ENCODE data around the gene EFS. TPM values are rescaled to one million over a fixed set of nuclear protein-coding genes. Genes with fewer than 3 reads are reported as not detected.
"Not testable (repeated sequence)": the region's sequence is repeated elsewhere in the genome, so short reads cannot be mapped to it uniquely, and the experiment has no call there.

The EFS gene
- total and polyA plus RNA-seq, 9 donors, result 10.8 to 44.2 (median 29.2) TPM

DNA sequence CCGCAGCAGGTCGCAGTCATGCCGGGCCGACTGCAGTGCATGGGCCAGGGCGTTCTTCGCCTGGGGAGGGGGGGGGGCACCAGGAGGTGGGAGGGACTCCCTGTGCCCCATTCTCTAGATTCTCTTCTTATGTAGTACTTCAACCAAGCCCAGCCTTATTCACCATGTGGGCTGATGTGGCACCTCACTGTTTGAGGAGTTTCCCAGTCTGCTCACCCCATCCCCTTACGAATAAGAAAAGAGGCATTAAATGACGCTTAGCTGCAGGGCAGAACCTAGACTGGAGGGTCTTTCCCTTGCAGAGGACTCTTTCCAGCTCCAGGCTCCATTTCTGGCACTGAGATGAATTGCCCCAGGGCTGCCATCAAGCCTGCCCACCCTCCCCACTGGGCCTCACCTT lies 24.0 kb upstream of the EFS start:
- Histone ChIP-seq H3K4me3 (no peak overlapping the region), H3K4me1 (ENCODE audit: insufficient read depth) (no peaks in the 10 kb centered on the region), H3K9me3 (no peaks in the 10 kb centered on the region), H3K27ac (no peak overlapping the region), H3K36me3 (no peaks in the 10 kb centered on the region), H3K27me3 (no peaks in the 10 kb centered on the region)
- 67 to 76% (median 68%) methylated on average over 8 of the region's 8 CpGs for WGBS, 3 donors
- intact Hi-C loops (cut with DNase I), result no loop called here
- no peak for DNase-seq
- TF ChIP-seq EP300 (IDR thresholded peaks at IDR 0.05) (no peak), POLR2A (IDR thresholded peaks at IDR 0.05) (no peak)
- TF ChIP-seq, protein P1, sequence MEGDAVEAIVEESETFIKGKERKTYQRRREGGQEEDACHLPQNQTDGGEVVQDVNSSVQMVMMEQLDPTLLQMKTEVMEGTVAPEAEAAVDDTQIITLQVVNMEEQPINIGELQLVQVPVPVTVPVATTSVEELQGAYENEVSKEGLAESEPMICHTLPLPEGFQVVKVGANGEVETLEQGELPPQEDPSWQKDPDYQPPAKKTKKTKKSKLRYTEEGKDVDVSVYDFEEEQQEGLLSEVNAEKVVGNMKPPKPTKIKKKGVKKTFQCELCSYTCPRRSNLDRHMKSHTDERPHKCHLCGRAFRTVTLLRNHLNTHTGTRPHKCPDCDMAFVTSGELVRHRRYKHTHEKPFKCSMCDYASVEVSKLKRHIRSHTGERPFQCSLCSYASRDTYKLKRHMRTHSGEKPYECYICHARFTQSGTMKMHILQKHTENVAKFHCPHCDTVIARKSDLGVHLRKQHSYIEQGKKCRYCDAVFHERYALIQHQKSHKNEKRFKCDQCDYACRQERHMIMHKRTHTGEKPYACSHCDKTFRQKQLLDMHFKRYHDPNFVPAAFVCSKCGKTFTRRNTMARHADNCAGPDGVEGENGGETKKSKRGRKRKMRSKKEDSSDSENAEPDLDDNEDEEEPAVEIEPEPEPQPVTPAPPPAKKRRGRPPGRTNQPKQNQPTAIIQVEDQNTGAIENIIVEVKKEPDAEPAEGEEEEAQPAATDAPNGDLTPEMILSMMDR (IDR thresholded peaks at IDR 0.05), result no peak

DNA sequence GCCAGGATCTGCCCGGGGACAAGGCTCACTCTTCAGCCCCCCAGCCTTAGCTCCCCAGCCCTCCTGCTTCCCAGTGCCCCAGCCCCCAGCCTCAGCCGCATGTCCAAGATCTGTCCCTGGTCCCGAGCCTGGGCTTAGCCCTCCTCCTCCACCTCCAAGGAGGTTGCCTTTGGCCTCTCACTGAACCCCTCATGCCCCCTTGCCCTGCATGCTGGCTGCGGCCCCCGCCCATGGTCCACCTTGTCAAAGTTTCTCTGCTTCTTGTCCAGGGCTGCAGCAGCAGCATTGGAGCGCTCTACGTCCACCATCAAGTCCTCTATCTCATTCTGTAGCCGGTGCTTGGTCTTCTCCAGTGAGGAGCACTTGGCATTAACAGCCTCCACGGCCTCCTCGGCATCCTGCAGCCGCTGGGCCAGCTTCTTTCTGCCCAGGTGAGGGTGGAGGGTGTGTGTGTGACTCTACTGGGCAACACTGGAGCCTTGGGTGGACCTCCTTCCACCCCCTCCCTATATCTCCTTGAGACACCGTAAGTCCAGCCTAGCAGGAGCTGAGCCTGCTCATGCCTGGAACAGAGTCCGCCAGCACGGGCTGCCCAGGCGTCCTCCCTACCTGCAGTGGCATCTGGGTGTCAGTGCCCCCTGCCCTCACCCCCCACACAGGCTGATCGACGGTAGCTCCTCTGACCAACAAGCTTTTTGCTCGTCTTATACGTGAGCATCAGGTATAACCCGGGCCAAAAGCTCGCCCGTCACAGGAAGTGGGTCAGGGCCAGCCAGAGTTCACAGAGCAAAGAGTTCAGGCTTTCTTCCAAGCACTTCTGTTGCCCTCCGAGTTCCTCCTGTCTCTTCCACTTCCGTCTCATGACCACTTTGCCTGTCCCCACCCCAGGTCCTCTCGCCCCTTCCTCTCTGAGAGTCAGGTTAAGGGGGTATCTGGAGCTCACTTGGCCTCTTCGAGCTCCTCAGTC lies 23.2 kb upstream of the EFS start:
- no peak for TF ChIP-seq EP300 (IDR thresholded peaks at IDR 0.05)
- TF ChIP-seq, protein P1 (IDR thresholded peaks at IDR 0.05), result no peak
- Histone ChIP-seq H3K27ac (no peak overlapping the region), H3K4me1 (ENCODE audit: insufficient read depth) (no peaks in the 10 kb centered on the region), H3K4me3 (no peak overlapping the region), H3K27me3 (no peaks in the 10 kb centered on the region), H3K9me3 (no peaks in the 10 kb centered on the region), H3K36me3 (no peaks in the 10 kb centered on the region)
- intact Hi-C loops (cut with DNase I), result no loop called here
- WGBS, 3 donors, result 71 to 74% (median 71%) methylated on average over 26 of the region's 26 CpGs
- no peak for DNase-seq

DNA sequence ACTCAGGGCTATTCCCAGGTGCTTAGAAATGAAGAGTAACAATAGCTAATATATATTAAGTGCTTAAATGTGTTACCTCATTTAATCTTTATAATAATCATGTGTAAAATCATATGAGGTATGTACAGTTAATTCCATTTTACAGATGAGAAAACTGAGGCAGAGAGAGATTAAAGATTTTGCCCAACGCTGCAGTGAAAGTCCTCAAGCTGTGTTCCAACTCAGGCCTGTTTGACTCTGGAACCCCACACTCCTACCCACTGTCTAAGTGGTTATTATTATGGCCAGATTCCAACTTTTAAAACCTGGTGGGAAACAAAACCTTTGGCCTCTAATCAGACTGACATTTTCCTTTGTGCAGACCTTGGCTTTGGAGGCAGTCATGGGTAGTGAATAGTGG lies 22.0 kb upstream of the EFS start:
- intact Hi-C loops (cut with DNase I), result no loop called here
- H3K9me3 ChIP-seq, result no peaks in the 10 kb centered on the region
- DNase-seq, result no peak
- H3K36me3 ChIP-seq, result no peaks in the 10 kb centered on the region
- H3K27me3 ChIP-seq, result no peaks in the 10 kb centered on the region
- TF ChIP-seq, protein P1 (IDR thresholded peaks at IDR 0.05), result no peak
- TF ChIP-seq POLR2A (IDR thresholded peaks at IDR 0.05), result no peak
- no peak for TF ChIP-seq EP300 (IDR thresholded peaks at IDR 0.05)
- no peak overlapping the region for H3K4me3 ChIP-seq
- 72 to 83% (median 83%) methylated on average over 1 of the region's 1 CpG for WGBS, 3 donors
- no peaks in the 10 kb centered on the region for H3K4me1 ChIP-seq (ENCODE audit: insufficient read depth)
- H3K27ac ChIP-seq, result no peak overlapping the region

DNA sequence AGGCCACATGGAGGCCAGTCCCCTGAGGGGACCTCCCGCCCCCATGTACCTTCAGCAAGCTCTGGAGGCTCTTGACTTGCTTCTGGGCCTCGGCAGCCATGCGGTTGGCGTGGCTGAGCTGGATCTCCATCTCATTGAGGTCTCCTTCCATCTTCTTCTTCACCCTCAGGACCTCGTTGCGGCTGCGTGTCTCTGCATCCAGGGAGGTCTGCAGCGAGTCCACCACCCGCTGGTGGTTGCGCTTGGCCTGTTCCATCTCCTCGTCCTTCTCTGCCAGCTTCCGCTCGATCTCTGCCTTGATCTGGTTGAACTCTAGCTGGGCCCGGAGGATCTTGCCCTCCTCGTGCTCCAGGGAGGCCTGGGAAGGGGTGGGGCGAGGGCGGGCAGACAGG lies 21.3 kb upstream of the EFS start:
- H3K4me1 ChIP-seq (ENCODE audit: insufficient read depth); H3K27me3 ChIP-seq; H3K36me3 ChIP-seq; DNase-seq; H3K9me3 ChIP-seq; intact Hi-C loops (cut with DNase I); H3K27ac ChIP-seq; H3K4me3 ChIP-seq: not testable (repeated sequence)
- WGBS, 3 donors, result 87 to 91% (median 89%) methylated on average over 17 of the region's 17 CpGs

DNA sequence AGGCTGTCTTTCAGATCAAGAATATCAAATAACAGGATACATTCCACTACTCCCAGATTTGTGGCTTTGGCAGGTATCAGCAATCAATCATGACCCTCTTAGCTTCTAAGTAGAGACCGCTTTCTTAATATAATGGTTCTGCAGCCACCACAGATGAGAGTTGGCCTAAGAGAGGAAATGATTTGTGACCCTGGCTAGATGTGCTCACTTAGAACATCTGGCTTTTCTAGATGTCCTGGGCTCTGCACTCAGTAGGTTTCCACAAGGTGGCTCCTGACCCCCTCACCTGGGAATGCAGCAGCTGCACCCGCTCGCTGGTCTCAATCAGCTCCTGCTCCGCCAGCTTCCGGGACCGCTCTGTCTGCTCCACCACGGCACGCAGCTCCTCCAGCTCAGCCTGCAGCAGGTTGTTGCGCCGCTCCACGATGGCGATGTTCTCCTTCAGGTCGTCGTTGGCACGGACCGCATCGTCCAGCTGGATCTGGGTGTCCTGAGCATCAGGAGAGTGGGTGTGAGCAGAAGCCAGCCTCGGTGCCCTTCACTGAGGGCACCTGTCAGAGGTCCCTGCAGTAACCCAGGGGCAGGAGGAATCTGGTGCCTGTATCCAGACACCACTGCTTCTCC lies 20.8 kb upstream of the EFS start:
- no peak overlapping the region for H3K4me3 ChIP-seq
- intact Hi-C loops (cut with DNase I), result no loop called here
- no peak for DNase-seq
- H3K27ac ChIP-seq, result no peak overlapping the region
- no peaks in the 10 kb centered on the region for H3K27me3 ChIP-seq
- TF ChIP-seq, protein P1 (IDR thresholded peaks at IDR 0.05), result no peak
- TF ChIP-seq EP300 (IDR thresholded peaks at IDR 0.05), result no peak
- no peak for TF ChIP-seq POLR2A (IDR thresholded peaks at IDR 0.05)
- no peaks in the 10 kb centered on the region for H3K4me1 ChIP-seq (ENCODE audit: insufficient read depth)
- 85 to 87% (median 86%) methylated on average over 18 of the region's 18 CpGs for WGBS, 3 donors
- no peaks in the 10 kb centered on the region for H3K36me3 ChIP-seq
- H3K9me3 ChIP-seq, result no peaks in the 10 kb centered on the region

Measured in ovary (tissue), 9 donors.